Measurements from ENCODE around the gene ST8SIA3.
"Not testable (repeated sequence)": the region's sequence is repeated elsewhere in the genome, so short reads cannot be mapped to it uniquely, and the experiment has no call there.

The ST8SIA3 gene

DNA sequence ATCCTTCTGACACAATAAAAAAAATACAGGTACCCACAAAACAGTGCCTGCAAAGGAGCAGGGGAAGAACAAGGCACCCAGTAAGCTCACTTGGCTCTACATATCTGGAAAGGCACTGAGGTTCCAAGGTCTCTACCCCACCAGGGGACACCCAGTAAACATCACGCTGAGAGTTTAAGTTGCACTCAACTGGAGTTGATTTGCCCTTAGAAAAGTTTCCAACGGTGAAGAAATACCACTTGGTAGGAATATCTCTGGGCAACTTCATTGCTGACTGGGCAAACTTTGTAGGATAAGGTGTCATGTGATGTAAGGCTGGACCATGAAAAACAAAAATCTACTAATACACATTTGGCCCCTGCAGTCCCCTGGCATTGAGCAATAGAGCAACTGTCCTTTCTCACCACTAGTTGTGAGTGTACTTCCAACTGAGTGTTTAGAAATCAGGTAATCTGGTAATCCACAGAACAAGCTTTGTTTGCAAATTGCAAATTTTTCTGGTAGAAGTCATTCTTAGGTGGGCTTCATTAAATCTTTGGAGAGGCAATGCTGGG is 14.2 kb downstream of the ST8SIA3 start:
- no peak for DNase-seq (ENCODE audit: low read depth)

DNA sequence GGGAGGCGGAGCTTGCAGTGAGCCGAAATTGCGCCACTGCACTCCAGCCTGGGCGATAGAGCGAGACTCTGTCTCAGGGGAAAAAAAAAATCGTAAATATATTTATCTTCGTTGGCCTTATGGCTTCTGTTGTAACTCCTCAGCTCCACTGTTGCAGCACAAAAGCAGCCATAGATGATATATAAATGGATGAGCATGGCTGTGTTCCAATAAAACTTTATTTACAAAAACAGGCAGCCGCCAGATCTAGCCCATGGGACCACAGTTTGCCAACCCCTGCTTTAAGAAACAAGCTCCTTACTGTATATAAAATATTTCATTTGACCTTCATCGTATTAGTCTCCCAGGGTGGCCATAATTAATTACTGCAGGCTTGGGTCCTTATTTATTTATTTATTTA is 20.1 kb downstream of the ST8SIA3 start:
- DNase-seq (ENCODE audit: low read depth), result no peak

DNA sequence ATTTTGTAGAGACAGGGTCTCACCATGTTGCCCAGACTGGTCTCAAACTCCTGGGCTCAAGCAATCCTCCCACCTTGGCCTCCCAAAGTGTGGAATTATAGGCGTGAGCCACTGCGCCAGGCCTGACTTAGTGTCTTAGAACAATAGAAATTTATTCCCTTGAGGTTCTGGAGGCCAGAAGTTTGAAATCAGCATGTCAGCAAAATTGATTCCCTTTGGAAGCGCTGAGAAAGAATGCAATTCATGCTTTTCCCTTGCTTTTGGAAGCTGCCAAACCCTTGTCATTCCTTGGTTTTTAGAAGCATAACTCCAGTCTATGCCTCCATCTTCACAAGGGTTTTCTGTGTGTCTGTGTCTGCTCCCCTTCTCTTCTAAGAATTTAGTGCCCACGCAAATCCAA is 20.7 kb downstream of the ST8SIA3 start:
- DNase-seq (ENCODE audit: low read depth), result no peak

DNA sequence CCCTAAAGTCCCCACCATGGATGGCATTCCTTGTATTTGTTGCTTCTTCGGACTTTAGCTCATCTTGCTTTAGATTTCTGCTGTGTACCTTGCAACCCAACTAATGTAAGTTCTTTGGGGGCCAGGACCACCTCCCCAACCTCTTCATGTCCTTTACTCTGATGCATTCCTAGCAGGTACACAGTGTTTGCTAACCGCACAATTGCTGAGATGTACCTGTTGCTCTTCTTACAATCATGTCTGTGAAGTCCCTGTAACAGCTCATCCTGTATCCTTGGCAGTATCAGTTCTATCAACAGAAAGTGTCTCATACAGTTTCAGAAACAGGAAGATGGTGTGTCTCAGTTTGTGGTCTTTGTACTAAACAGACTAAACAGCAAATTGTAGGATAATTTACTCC is 24.1 kb downstream of the ST8SIA3 start:
- no peak for DNase-seq (ENCODE audit: low read depth)

DNA sequence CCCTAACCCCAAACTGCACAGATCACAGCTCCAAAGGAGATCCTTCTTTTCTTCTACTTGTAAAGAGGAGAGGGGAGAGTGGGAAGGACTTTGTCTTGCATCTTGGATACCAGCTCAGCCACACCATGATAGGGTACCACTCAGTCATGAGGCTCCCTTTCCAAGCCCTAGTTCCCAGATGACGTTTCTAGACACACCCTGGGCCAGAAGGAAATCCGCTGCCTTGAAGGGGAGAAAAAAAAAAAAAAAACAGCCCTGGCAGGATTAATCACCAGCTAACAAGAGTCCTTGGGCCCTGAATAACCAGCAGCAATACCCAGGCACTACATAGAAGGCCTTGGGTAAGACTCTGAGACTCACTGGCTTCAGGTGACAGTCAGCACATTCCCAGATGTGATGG is 36.9 kb downstream of the ST8SIA3 start:
- DNase-seq (ENCODE audit: low read depth), result no peak

DNA sequence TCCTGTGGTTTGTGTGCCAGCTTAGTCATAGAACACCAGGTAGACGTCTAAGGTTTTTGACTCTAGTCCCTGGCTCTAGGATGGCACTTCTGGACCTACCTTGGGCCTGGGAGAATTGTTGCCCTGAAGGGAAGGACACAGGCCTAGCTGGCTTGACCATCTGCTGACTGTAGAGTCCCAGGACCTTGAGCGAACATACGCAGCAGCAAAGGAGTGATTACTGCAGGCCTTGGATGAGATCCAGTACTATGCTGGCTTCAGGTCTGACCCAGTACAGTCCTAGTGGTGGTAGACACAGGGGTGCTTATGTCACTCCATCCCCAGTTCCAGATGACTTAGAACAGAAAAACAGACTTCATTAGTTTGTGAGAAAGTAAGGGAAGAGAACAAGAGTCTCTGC is 37.7 kb downstream of the ST8SIA3 start:
- DNase-seq (ENCODE audit: low read depth), result no peak

DNA sequence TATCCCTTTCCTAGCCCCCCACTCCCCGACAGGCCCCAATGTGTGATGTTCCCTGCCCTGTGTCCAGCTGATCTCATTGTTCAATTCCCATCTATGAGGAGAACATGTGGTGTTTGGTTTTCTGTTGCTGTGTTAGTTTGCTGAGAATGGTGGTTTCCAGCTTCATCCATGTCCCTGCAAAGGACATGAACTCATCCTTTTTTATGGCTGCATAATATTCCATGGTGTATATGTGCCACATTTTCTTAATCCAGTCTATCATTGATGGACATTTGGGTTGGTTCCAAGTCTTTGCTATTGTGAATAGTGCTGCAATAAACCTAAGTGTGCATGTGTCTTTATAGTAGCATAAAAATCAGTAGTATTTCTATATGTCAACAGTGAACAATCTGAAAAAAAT is 42.4 kb downstream of the ST8SIA3 start:
- DNase-seq (ENCODE audit: low read depth), result not testable (repeated sequence)

DNA sequence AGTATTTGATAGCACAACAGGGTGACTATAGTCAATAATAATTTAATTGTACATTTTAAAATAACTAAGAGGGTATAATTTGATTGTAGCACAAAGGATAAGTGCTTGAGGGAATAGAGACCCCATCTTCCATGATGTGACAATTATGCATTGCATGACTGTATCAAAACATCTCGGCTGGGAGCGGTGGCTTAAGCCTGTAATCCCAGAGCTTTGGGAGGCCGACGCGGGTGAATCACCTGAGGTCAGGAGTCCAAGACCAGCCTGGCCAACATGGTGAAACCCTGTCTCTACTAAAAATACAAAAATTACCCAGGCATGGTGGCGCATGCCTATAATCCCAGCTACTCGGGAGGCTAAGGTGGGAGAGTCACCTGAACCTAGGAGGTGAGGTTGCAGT is 44.5 kb downstream of the ST8SIA3 start:
- DNase-seq (ENCODE audit: low read depth), result not testable (repeated sequence)

DNA sequence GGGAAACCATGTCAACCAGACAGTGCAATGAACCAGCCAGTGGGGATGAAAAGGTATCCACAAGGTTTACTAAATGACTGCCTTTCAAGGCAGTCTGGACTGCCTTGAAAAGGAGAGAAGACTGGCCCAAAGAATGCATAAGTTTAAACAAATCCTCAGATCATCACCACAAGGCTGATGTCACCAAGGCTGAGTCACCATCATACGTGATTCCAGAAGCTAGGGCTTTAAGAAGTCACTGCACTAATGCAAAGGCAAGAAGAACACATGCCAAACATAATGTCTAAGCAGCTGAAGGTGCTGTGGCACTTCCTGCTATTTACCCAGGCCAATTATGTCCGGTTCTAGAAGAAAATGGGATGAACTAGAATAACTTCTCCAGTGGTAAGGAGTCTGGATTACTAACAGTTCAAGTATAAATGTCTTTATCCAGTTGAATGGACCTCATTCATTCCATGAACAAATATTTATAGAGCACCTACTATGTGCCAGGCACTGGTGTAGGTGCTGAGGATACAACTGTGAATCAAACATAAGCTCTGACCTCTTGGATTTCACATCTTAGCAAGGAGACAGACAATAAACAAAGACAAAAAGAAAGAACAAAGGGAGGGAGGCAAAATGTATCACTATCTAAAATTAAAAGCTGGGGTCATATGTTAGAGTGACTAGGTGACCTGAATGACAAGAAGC is 45.2 kb downstream of the ST8SIA3 start:
- peak; percentile 25 for DNase-seq (ENCODE audit: low read depth)

DNA sequence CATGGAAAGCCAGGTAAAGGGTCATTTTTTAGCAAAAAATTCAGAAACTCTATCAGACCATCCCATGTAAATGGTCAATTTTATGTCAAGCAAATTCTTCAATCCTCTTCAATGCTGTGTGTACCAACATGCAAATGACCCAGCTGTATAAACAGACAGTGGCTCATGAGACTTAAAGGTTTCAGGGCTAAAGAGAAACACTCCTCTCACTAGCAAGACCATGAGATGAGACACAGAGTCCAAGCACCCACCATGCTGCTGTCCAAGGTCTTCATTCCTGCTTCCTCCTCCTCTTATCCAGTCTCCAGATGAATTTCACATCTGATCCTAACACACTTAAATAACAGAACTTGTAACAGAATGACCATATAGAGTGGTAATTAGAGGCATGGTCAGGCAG is 52.0 kb downstream of the ST8SIA3 start:
- DNase-seq (ENCODE audit: low read depth), result no peak

DNA sequence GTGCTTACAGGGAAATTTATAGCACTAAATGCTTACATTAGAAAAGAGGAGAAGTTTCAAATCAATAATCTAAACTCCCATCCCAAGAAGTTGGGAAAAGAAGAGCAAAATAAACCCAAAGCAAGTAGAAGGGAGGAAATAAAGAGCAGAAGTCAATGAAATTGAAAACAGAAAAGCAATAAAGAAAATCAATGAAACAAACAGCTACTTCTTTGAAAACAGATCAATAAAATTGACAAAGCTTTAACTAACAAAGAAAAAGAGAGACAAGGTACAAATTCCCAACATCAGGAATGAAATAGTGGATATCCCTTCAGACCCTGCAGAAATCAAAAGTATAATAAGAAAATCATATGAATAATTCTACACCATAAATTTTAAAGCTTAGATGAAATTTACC is 57.3 kb downstream of the ST8SIA3 start:
- DNase-seq (ENCODE audit: low read depth), result no peak

DNA sequence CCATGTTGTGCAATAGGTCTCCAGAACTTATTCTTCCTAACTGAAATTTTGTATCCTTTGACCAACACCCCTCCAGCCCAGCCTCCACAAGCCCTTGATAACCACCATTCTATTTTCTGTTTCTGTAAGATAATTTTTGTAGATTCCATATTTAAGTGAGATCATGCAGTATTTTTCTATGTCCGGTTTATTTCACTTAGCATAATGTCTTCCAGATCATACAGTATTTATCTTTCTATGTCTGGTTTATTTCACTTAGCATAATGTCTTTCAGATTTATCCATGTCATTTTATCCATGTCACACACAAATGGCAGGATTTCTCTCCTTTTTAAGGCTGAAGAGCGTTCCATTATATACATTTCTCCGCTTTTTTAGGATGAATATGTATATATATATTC is 58.4 kb downstream of the ST8SIA3 start:
- DNase-seq (ENCODE audit: low read depth), result no peak

DNA sequence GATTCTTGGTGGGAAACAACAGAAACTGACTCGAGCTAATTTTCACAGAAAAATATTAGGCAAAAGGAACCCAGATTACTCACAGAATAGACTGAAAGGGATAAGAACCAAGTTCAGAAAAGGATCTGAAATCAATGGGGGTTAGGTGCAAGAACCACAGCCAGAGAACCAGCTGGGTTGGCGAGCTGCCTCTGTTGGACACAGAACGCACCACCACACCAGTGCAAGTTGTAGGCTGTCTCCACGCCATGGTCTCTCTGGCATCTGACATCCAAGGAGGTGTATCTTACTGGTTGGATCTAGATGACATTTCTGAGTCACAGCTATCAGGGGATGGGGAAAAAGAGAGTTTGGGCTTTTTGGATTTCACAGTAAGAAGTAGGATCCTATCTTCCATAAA is 64.2 kb downstream of the ST8SIA3 start:
- no peak for DNase-seq (ENCODE audit: low read depth)

All from HS-5 (cell line).